ENCODE results near the gene MRPL36.

GRCh38 chr5:1832511-1833250 is 33.0 kb upstream of the MRPL36 start:
- TF ChIP-seq, protein P1, sequence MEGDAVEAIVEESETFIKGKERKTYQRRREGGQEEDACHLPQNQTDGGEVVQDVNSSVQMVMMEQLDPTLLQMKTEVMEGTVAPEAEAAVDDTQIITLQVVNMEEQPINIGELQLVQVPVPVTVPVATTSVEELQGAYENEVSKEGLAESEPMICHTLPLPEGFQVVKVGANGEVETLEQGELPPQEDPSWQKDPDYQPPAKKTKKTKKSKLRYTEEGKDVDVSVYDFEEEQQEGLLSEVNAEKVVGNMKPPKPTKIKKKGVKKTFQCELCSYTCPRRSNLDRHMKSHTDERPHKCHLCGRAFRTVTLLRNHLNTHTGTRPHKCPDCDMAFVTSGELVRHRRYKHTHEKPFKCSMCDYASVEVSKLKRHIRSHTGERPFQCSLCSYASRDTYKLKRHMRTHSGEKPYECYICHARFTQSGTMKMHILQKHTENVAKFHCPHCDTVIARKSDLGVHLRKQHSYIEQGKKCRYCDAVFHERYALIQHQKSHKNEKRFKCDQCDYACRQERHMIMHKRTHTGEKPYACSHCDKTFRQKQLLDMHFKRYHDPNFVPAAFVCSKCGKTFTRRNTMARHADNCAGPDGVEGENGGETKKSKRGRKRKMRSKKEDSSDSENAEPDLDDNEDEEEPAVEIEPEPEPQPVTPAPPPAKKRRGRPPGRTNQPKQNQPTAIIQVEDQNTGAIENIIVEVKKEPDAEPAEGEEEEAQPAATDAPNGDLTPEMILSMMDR (conservative IDR thresholded peaks at IDR 0.05; ENCODE audit: low read depth in 2 of 2), result no peak
- TF ChIP-seq EZH2 (IDR thresholded peaks at IDR 0.05; ENCODE audit: low read depth, unreplicated experiment) (no peak), ZNF114 (CRISPR knock-in tag; IDR thresholded peaks at IDR 0.05) (no peak), POLR2AphosphoS5 (IDR thresholded peaks at IDR 0.05; ENCODE audit: low read depth) (no peak)

All from GM23338 (cell line).